ENCODE data around the gene HOXD9.

GRCh38 chr2:176102309-176102866 is 20.1 kb upstream of the HOXD9 start:
- TF ChIP-seq CTCF (IDR thresholded peaks at IDR 0.05) (no peak), POLR2AphosphoS5 (IDR thresholded peaks at IDR 0.05; ENCODE audit: insufficient read depth in 1 of 2, low read depth in 1 of 2) (no peak)
